Fibroblast of skin of abdomen (primary cell): Measurements from ENCODE around the gene FAM118B. TPM values are rescaled to one million over a fixed set of nuclear protein-coding genes. Genes with fewer than 3 reads are reported as not detected.

ENCODE experiments used
- DNase-seq: peaks from one replicate; pipeline ENCODE4 v3.0.0-alpha.2; 2013
- polyA plus RNA-seq, 2 experiments: library from polyadenylated mRNA; unstranded; fragments of 120-200 nt; gene quantifications; one replicate each; pipeline ENCODE4 v1.2.1, GENCODE V29; 2013; ENCODE audit not compliant: insufficient read length in 2 of 2

FAM118B gene
- polyA plus RNA-seq (2013, experiment 1 of 2; ENCODE audit: insufficient read length): 21.1 TPM
- 22.1 TPM for polyA plus RNA-seq (2013, experiment 2 of 2; ENCODE audit: insufficient read length)

DNA sequence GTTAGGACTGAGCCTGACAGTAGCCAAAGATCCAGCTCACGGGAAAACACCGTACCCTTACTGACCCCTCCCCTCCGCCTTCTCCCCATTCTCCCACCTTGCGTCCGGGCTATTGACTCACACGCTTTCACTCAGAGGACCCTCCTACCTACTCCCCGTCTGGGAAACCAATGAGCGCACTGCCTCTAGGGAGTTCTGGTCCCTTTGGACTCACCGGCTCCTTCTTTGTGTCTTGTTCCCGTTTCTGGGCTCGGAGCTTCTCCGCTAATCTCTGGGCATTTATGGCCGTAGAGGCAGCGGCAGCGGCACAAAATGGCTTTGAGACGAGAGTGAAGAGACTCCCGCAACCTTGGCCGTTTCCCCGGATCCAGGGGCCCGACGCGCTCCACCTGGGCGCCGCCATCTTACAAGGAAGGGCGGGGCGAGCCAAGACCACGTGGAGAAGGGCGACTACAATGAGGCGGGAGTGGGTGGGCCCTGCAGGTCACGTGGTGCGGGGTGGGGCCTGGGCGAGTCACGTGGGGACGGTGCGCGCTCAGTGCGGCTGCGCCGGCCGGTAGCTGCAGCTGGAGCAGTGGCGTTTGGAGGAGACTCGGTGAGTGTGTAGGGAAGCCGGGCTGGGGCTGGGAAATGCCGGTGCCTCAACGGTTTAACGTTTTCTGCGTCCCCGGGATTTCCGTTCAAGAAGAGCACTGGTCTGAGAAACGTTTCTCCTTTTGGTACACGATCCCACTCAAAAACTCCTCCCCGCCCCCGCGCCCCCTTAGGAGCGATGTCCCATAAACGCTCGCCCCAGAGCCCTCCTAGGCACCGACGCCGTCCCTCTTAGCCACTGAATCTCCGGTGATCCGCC is at the start of gene FAM118B, which contains the start of gene RPUSD4:
Gene FAM118B (plus strand): TSS at position 547 of the 853 bp plus-strand sequence. CDS start 23,220 bp downstream, outside the sequence.
Gene RPUSD4 (minus strand): TSS at position 415 of the 853 bp plus-strand sequence. CDS start 12 bp downstream, at position 403.
- peak; percentile 96 for DNase-seq

GRCh38 chr11:126162306-126163030 is 49.1 kb upstream of the FAM118B start:
- no peak for DNase-seq

DNA sequence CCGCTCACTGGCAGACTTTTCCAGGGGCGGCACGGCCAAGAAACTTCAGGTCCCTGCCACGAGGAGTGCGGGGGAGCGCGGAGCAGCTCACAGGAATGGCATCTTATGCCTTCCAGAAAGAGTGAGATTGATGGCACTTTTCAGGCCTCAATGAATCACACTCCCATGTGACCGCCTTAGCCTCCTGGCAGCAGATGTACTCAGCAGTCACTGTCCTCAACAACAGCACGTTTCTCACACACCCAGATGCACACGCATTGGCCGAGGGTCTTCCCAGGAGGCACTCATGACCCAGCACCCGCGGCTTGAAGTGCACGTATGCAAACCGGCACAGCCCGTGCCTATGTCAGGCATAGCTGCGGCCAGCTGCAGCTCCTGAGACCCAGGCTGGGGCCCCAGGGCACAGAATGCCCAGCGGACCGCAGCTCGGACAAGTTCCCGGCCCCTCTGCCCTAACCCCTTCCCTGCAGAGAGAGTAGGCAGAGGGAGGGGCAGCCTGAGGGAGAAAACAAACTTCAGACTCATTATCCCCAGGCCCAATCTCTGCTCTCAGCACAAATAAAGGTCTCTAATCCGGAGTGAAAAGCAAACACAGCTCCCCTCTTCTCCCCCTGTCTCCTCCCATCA is 48.4 kb upstream of the FAM118B start:
- peak; percentile 89 for DNase-seq

- DNase-seq: no peak
These were observed 47.8 kb upstream of the FAM118B start for GRCh38 chr11:126163779-126164178.

DNA sequence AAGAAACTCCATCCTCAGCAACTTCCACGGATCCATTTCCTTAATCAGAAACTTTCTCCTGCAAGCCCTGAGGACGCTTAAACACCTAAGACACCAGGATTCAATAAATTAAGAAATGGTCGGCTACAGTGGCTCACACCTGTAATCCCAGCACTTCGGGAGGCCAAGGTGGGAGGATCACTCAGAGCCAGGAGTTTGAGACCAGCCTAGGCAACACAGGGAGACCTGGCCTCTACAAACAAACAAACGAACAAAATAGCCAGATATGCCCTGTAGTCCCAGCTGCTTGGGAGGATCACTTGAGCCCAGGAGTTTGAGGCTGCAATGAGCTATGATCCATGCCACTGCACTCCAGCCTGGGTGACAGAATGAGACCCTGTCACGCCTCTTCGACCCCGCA is 46.8 kb upstream of the FAM118B start:
- DNase-seq: no peak

DNA sequence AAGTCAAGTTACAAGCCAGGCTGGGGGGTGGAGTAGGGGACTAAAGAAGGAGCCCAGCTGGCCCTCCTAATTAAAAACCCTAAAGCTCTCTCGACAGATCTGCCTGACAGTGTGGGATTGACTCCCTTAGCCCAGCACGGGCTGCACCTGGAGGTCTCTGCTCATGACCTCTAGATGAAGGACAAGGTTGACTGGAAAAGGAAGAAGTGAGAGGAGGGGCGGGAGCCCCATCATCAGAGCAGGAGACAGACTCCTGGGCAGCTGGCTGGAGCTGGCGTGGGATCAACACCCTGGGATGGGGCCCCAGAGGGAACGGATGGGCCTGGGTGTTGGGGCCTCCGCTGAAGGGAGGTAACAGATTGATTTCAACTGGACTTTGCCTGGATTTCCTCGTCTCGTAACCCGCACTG is 46.3 kb upstream of the FAM118B start:
- DNase-seq: no peak

- DNase-seq: no peak
These were observed 45.8 kb upstream of the FAM118B start for GRCh38 chr11:126165757-126166156.

GRCh38 chr11:126166413-126166812 is 45.2 kb upstream of the FAM118B start:
- DNase-seq: no peak

- DNase-seq: peak; percentile 28
These were observed 44.1 kb upstream of the FAM118B start for GRCh38 chr11:126167488-126167887.

GRCh38 chr11:126169291-126169690 is 42.3 kb upstream of the FAM118B start:
- DNase-seq: no peak

DNA sequence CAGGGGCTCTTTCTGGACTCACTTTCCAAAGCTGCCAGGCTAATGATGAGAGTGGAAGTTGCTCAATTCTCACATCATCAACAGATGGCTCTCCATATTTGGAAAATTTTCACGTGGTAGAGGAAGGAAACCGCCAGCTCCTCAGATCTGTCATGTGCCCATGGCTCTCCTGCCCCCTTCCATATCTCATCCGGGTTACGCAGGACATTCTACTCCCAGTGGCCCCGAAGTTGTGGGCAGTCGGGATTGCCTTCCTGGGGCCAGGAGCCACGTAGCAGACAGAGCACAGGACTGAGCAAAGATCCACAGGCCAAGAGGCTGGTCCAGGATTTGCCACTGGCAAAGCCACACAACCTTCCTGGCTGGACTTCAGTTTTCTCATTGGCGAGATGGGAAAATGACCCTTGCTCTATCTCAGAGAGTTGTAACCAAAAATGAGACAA is 39.0 kb upstream of the FAM118B start:
- DNase-seq: peak; percentile 89

GRCh38 chr11:126173257-126173656 is 38.3 kb upstream of the FAM118B start:
- no peak for DNase-seq

DNA sequence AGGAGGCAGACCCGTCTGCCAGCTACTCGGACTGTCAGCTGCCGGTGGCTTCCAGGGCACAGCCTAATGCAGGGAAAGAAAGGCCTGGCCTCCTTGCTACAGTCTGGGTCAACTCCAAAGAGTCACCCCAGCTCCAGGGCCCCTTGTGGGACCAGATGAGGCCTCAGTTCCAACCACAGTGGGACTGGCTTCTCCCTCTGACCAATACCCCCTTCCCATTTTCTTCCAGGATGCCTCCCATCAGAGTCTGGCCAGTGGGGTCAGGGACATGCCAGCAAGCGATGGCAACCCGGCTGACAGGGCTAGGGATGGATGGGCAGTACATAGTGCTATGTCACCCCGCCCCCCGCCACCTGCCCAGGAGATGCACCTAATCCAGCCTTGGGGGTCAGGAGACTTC is 36.8 kb upstream of the FAM118B start:
- DNase-seq: no peak

DNA sequence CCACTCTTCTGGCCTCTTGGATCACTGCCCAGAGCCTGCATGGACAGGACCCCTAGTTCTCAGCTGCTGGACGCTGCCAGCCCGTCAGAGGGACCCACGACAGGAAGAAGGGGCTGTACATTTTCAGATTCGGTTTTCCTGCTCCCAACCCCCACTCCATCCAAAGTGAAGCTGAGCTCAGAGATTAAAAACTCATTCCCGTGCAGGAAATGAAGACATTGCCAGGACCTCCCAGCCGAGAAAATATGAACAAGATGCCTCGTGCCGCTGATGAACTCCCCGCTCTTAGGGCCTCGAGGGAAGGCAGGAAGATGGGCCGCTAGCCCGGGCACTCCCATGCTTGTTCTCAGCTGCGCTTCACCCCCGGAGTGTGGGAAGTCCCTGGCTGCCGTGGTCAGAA is 36.2 kb upstream of the FAM118B start:
- peak; percentile 61 for DNase-seq

GRCh38 chr11:126176853-126177470 is 34.6 kb upstream of the FAM118B start:
- no peak for DNase-seq

DNA sequence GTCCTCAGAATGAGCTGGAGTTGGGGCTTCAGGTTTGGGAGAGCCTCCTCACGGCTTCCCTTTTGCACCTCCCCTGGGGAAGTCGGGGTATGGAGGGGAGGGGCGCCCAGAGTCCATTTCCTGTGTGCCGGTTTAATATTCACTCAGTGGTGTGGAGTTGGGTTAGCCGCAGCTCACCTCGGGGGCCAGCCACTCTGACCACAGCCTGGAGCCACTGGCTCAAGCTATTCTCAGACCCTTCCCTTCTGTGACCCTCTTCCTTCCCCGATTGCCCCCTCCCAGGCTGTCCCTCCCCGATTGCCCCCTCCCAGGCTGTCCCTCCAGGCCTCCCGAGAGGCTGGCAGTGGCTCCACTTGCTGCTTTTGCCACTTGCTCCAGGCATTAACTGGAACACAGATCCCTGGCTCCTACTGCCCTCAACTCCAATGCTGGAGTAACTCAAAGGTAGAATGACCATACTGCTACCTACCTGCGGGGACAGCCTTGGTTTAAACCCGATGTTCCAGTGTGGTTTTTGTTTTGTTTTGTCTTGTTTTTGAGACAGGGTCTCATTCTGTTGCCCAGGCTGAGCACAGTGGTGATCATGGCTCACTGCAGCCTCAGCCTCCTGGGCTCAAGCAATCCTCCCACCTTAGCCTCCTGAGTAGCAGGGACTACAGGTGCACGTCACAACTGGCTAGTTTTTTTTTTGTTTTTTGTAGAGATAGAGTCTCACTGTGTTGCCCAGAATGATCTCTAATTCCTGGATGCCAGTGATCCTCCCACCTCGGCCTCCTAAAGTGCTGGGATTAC is 29.4 kb upstream of the FAM118B start:
- DNase-seq: no peak

- DNase-seq: no peak
These were observed 28.7 kb upstream of the FAM118B start for GRCh38 chr11:126182787-126183445.

DNA sequence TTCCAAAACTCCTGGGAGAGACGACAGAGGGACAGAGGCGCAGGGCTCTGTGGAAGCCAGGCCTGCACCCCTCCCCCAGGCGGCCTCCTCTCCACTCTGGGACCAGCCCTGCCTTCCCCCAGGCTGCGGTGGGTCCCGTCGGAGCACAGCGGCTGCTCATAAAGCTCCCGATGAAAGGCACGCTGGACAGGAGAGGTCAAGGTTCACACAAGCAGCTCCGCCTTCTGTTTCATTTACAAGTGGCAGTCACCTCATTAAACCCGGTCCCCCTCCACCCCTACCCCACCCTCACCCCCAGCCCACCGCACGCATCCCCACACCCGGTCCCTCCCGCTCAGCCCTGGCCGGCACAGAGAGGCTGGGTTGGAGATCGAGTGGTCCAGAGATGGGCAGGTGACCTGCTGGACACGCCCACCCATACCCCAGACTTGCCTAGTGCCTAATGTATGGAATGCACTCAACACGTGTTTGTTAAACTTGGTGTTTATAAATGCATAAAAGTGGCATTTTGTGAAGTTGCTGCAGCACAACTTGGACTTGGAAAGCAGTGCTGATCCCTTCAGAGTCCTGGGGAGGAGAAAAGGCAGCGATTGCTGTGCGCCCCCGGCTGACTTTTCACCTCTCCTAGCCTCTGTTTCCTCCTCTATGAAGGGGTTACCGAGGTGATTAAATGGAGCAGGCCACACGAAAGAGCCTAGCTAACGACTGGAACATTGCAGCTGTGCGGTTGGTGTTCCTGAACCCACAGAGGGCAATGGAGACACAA is 26.1 kb upstream of the FAM118B start:
- no peak for DNase-seq

- no peak for DNase-seq
These were observed 25.4 kb upstream of the FAM118B start for GRCh38 chr11:126186025-126186698.
